NCI-H187 treated with DMSO at 0.1 percent for 48 hours (cell line): ENCODE measurements around the gene MCM3AP.
A peak's percentile ranks its signal among the peaks of the same experiment; 100 is the strongest.

Experiments used
- DNase-seq: peaks from one replicate; lab custom pipeline; 2025; lab: John Stamatoyannopoulos, UW

The MCM3AP gene

DNA sequence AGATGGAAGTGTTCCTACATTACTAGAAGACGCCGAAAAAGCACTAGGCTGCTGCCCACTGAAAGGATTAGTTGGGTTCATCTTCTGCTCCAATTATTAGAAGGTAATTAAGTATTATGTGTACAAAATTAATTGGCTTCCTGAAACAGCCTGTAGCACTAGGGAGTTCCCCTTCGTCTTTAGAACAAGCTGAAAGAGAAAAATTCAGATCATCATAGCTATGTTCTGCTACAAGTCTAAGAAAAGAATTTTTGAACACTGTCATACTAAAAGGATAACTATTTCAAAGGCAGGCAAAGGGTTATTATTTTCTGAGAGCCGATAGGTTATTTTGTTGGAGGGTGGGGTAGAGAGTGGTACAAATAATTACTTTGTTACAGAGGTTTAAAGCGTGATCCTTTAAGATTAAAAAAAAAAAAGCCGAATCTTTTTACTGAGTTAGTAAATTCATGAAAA lies at the start of gene MCM3AP:
TSS of gene MCM3AP (minus strand) at position 406 of the 456 bp plus-strand sequence. CDS start at position 81, 325 bp downstream.
- DNase-seq = no peak

DNA sequence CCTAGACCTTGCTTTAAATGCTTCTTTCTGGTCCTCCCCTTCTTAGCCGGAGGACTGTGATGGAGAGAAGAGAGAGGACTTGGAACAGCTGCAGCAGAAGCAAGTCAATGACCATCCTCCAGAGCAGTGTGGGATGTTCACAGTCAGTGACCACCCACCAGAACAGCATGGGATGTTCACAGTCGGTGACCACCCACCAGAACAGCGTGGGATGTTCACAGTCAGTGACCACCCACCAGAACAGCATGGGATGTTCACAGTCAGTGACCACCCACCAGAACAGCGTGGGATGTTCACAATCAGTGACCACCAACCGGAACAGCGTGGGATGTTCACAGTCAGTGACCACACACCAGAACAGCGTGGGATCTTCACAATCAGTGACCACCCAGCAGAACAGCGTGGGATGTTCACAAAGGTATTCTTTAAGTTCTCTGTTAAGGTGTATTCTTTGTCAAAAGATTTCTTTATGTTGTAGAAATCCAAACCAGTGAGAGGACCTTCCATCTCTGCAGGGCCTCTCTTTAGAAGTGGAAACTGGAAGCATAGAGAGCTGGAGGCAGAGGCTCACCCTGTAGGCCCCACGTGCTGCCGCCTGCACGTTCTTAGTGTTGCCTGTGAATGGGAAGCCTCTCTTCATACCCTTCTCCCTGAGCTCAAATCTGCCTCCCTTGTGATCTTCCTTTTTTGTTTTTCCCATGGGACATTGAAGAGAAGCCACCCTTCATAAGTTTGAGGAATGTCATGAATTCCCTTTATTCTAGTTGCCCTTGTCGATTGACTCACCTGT lies 49.1 kb upstream of the MCM3AP start:
- no peak for DNase-seq

DNA sequence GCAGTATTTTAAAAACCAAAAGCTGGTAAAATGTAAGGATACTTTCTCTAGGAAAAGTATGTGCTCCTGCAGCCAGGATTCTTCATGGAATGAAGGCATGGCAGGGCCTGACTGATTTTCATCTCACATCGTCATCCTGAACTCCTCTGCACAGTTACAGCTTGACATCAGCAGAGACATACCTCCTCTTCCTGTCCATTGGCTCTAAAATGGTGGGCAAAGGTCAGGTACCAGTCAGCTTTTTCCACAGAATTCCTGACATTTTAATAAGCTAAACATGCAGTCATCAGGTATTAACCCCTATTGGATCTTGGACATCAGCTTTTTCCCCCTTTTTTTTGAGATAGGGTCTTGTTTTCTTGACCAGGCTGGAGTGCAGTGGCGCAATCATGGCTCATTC lies 44.4 kb upstream of the MCM3AP start:
- no peak for DNase-seq

DNA sequence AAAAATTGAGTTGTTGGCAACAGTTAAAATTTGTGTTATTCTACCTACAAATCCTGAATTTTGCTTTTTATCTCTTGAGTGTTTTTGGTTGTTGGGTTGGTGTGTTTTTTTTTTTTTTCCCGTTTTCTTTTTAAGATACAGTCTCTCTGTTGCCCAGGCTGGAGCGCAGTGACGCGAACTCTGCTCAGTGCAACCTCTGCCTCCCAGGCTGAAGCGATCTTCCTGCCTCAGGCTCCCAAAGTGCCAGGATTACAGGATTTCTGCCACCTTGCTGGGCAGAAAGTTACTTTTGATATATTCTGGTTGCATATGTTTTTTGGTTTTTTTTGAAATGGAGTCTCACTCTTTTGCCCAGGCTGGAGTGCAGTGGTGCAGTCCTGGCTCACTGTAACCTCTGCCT lies 42.7 kb upstream of the MCM3AP start:
- DNase-seq = no peak

DNA sequence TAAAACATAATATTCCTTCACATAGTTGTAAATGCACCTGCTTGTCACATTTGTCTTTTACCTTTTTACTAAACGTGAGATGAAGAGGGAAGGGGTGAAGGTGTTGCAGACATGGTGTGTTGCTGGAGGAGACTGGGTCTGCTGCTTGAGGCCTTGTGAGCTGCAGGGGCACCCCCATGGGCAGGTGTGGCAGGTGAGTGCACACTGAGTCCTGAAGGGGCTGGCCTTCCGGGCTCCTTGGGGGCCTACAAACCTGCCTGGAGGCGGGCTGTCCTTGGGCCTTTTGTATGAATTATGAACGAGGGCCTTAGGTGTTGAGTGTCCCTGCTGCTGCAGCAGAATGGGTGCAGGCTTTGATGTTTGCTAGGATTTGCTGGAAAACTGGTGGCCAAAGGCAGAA lies 42.3 kb upstream of the MCM3AP start:
- no peak for DNase-seq

DNA sequence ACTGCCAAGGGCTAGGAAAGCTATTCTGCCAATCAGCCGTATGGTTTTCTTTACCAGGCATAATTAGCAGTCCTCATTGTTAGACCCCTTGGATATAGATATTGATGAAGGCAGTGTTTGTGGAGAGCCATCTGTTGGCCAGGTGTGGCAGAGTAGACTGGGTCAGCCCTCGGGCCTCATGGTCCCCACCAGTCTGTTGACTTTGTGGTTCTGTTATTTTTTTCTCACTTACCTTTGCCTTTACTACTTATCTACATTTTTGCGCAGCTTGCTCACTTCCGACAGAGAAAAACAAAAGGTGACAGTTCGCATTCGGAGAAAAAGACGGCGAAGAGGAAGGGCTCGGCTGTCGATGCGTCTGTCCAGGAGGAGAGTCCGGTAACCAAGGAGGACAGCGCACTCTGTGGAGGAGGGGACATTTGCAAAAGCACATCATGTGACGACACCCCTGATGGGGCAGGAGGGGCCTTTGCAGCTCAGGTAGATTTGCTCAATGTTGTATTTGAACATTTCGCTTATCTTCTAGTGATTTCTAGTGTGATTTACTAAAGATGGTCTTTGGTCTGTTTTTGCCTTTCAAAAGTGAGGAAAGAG lies 40.8 kb upstream of the MCM3AP start:
- DNase-seq = no peak

DNA sequence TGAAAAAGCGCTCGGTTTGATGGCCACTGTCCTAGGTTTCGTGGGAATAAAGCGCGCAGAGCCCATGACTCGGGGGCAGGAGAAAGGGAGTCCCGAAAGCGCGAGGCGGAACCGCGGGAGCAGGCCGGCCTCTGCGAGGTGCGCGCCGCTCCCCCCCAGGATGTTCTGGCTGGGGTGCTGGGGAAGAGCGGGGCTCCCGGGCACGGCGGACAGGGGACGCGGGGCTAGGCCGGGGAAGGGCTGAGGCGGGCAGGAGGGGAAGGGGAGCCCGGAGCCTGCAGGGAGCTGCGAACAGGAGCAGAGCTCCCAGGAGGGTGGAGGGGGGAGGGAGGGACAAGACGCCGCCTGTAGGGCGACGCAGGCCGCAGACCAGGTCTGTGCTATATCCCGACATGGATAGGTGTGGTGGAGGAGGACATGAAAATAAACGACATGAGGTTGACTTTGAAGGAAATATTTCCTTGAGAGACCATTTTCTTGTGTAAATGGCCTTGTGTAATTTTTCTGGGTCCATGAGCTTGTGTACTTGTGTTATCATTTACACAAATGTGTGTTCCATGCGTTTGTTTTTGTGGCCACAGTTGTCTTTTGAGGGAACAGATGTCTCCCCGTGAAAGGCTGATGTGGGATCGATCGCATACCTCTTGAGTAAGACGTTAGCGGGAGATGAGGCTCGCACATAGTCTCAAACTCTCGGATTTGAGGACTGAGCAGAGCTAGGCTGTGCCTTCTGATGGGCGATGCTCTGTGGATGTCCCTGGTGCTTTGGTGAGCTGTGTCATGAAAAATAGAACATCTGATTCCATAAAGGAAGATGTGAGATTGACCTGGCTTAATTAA lies 39.9 kb upstream of the MCM3AP start:
- DNase-seq = no peak

DNA sequence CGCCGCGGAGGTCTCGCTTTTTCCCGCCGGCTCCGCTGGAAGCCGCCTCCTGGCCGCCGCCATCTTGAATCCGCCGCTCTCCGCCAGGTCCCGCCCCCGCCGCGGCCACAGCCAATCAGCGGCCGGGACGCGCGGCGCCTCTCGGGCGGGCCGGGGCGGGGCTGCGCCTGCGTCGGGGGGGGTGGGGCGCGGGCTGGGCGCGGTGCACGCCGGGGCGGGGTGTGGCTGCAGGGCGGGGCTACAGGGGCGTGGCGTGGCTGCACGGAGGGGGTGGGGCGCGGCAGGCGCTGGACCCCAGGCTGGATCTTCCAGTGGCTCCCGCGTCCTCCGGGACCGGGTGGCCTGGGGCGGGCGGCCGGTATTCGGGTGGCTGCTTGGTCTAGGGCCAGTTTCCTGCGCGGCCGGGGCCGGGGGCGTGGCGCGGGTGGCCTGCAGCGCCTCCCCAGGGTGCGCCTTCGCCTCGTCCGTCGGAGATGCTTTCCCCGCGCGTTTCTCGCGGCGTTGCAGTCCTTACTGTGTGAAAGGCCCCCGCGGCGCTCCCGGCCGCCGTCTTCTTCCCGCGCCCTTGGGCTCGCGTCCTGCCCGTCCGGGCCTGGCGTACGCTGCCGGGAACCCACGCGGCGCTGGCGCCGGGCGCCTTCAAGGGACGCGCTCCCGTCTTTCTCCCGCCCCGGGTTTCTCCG lies 39.1 kb upstream of the MCM3AP start:
- no peak for DNase-seq

DNA sequence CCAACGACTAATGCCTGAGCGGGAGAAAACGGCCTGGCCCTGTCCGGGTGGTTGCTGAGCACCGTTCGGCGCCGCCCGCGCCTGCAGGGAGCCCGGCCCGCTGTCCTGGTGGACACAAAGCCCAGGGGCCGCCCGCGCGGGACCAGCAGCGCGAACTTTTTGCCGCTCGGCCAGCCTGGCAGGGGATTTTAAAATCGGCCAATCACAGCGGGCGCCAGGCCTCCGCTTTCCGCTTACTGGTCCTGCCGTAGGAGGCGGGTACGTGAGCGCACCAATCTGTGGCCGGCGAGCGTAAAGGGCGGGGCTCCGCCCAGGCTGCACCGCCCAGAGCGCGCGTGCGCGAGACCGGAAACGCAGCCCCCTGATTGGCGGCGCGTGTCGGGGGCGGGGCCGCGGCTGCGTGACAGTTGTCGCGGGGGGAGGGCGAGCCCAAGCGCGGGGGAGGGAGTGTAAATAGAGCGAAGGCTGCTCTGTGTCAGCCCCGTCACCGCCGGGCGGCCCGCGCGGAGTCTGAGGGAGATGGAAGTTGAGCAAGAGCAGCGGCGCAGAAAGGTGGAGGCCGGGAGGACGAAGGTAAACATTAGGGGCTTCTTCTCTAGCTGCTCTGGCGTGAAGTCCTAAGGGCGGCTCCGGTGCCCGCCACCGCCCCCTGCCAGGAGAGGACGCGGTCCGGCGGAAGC lies 38.4 kb upstream of the MCM3AP start, which contains the start of the genes C21orf58 and PCNT:
TSS of gene C21orf58 (minus strand) at position 161 of the 680 bp plus-strand sequence. CDS start 1,132 bp downstream, outside the sequence.
TSS of gene PCNT (plus strand) at position 447 of the 680 bp plus-strand sequence. CDS start at position 520, 73 bp downstream.
- peak; percentile 82 for DNase-seq

DNA sequence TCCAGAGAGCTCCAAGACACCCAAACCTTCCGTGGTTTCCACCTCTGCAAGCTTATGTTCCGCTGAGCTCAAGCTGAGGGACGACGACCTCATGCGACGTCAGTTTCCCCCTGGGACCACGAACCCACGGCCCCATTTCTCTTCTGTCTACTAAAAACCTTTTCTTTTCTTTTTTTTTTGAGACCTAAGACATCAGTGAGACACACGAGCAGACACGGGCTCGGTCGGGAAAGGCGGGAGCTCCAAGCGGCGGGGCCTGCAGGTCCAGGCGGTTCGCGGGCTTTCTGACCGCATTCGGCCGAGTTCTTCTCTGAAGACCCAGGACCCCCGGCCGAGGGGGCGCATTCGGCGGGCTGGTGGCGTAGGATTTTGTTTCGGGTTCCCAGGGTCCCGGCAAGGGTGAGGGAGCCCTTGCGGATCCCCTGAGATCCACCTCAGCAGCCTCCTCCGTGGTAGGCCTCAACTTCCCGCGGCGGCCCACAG lies 37.9 kb upstream of the MCM3AP start:
- no peak for DNase-seq

DNA sequence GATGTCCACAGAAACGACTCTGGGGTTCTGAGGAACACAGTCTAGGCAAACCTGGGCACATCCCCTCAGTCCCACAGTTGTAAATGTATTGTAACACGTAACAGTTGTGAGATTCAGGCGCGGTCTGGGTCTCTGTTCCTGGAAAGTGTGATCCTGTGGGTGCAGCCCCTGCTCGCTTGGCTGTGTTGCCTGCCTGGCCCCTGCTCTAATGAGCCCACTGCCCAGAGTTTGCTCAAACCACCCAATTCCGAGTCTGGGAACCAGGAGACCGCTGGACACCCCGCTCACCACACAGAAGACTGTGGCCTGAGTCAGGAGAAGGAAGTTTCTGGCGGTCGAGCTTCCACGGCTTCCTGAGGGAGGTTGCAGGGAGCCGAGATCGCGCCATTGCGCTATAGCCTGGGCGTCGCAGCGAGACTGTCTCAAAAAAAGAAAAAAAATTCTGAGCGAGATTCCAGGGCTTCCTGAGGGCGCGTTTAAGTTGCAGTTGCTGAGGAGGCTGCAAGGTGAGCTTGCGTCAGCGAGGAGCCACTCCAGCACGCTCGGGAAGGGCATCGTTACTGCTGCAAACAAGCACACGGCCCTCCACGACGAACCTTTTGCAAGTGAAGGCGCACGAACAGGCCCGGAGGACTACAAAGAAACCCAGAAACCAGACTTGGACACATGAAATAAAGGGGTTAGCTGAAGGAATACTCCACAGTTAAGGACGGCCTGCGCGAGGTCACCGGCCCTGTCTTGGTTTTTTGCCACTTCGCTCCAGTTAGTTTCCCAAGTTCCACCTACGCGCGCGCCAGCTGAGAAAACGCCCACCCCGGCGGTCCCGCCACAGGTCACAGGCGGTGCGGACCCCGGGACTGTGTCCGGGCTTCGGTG lies 37.2 kb upstream of the MCM3AP start:
- DNase-seq = no peak

DNA sequence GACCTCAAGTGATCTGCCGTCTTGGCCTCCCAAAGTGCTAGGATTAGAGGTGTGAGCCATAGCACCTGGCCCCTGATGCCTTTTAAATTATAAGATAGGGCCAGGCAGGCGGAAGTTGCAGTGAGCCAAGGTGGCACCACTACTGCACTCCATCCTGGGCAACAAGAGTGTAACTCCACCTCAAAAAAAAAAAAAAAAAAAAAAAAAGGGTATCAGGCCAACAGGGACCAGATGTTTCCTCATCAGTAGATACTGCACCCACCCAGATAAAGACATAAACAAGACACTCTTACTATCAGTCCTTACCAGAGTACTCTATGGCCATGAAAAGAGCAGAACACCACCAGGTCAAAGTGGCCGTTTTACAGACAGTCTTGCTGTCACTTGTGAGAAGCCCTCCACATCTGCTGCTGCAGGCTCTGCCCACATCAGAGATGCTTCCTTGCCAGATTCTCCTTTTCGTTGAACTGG lies 35.0 kb upstream of the MCM3AP start:
- DNase-seq = no peak

DNA sequence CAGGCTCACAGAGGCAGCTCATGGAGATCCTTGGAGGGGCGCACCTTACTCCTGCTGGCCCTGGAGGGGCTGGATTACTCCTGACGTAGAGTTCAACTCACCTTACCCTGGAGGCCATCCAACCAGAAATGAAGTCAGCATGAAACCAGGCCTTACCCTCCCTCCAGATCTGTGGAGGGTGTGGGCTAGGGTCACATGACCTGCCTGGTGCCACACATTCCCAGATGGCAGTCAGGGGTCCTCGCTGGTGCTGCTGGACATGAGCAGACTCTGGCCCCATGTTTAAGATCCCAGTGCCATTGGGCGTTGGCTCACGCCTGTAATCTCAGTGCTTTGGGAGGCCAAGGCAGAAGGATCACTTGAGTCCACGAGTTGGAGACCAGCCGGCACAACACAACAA lies 33.8 kb upstream of the MCM3AP start:
- DNase-seq = no peak

DNA sequence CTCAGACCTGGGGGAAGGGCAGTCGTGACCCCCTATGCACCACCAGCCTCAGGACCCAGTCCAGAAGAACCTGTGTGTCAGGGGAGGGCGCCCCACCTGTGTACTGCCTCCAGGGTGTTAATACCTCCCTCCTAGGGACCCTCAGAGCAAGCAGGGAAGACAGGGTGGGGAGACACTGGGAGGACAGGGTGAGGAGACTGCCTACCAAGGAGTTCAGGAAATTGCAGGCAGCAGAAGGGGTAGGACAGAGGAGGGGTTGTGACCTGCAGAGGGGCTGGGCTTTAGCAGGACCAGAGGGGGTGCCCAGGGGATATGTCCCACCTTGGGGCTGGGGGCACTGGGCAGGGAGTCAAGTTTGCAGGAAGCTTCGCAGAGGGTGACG lies 33.0 kb upstream of the MCM3AP start:
- DNase-seq = no peak

DNA sequence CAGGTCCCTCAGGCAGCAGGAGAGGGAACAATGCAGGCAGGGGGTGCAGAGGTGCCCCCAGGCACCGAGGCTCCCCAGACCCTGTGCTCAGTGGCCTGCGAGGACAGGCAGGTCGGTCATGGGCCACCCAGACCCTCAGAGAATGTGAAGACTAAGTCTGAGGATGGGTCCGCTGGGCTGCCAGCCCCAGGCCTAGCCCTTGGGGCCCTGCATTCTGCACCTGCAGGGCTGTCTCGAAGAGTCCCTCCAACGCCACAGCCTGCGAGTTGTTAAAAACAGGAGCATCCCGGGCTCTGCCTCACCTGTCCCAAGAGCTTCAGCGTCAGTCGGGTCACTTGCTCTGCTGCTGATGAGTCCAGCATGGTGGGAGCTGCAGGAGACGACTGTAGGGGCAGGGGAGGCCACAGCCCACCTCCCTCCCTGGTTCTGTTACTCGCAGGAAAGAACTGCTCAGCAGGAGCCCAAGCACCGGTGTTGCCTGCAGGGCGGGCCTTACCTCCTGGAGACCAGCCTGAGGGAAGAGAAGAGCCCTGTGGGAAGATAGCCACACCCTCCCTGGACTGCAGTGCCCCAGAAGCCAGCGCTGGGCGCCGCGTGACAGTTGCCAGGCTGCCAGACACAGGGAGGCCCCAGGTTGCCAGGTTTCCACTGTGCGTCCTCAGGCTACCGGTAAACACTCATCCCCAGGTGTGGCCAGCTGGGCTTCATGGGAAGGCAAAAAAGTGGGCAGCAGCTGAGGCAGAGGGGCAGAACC lies 32.5 kb upstream of the MCM3AP start:
- DNase-seq = peak; percentile 55

DNA sequence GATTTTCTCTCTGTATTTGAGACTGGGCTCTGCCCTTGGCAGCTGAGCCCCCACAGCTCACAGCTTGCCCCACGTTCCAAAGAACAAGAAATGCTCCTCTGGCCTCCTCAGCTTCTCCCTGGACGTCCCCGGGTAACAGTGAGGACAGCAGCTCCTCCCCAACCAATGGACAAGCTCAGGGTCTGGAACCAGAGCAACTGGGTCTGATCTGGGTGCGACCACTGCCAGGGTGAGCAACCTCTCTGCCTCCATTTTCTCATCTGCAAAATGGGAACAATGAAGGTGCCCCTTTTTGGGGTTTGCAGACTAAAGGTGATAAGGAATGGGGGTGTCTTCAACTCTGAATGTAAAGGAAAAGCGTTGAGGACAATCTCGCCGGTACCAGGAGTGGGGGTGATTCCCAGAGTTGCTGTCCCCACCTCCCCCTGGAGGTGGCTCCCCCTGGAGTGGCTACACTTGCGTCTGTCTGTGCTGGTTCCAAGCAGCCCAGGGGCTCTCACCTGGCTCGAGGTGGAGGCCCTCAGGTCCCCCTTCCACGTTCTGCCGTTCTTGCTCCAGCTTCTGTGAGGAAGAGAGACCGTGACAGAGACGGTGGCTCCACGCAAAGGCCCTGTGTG lies 31.4 kb upstream of the MCM3AP start:
- no peak for DNase-seq

DNA sequence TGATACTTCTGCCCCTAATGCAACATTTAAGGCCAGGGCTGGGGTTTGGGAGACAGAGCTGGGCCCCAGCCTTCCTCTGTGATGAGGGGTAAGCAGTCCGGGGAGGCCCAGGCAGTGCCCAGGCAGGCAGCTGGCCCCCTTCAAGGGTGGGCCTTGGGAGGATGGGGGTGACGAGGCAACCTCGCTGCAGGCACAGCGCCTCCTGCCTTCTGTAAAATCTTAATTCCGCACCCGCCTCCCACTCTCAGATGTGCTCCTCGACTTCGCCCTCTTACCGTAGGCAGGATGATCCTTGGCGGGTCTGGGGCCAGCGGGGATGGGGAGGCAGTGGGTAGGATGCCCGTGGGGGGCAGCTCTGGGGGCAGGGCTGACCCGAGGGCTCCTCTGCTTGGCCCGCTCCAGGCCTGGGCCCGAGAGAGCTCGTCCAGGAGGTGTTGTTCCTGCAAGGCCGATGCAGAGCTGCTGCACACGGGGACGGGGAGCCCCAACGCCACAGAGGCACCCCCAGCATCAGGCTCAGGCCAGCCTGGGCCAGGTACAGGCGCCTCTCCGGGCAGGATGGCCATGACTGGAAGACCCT lies 29.1 kb upstream of the MCM3AP start:
- no peak for DNase-seq

DNA sequence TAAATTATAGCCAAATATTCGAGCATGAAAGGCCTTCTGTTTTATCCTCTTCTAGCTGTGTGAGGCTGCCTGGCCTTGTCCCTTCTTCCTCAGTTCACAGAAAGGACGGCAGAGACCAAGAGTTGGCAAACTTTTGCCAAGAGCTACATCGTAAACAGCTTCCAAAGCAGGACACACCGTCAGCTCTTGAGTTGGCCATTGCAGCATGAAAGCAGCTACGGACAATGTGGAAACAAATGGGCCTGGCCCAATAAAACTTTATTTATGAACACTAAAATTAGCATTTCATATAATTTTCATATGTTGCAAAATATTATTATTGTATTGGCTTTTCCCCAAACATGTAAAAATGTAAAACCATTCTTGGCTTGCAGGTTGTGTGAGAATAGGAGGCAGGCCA lies 27.5 kb upstream of the MCM3AP start:
- DNase-seq = no peak
